ENCODE data around the gene NTRK2. TPM values are rescaled to one million over a fixed set of nuclear protein-coding genes. Genes with fewer than 3 reads are reported as not detected.
"Not testable (repeated sequence)": the region's sequence is repeated elsewhere in the genome, so short reads cannot be mapped to it uniquely, and the experiment has no call there.

Gene NTRK2
- total and polyA plus RNA-seq, 7 donors, result 0.46 to 3.0 (median 2.1) TPM

DNA sequence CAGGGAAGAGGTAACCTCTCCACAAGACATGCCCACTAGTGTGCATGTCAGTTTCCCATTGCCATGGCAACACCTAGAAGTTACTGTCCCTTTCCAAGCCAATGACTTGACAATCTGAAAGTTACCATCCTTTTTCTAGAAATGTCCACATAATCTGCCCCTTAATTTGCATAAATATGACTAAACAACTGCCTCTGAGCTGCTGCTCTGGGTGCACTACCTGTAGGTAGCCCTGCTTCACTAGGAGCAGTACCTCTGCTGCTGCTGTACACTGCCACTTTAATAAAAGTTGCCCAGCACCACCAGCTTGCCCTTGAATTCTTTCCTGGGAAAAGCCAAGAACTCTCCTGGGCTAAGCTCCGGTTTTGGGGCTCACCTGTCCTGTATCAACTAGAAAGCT is 392.4 kb downstream of the NTRK2 start:
- H3K27ac ChIP-seq, result no peak overlapping the region
- no peaks in the 10 kb centered on the region for H3K9me3 ChIP-seq
- intact Hi-C loops (cut with DNase I), result no loop called here
- no peaks in the 10 kb centered on the region for H3K36me3 ChIP-seq
- no peaks in the 10 kb centered on the region for H3K27me3 ChIP-seq
- no peaks in the 10 kb centered on the region for H3K4me1 ChIP-seq
- no peak for DNase-seq
- WGBS, 2 donors, result 79 to 81% methylated on average over 1 of the region's 1 CpG
- TF ChIP-seq EP300 (IDR thresholded peaks at IDR 0.05), result no peak
- TF ChIP-seq, protein P1, sequence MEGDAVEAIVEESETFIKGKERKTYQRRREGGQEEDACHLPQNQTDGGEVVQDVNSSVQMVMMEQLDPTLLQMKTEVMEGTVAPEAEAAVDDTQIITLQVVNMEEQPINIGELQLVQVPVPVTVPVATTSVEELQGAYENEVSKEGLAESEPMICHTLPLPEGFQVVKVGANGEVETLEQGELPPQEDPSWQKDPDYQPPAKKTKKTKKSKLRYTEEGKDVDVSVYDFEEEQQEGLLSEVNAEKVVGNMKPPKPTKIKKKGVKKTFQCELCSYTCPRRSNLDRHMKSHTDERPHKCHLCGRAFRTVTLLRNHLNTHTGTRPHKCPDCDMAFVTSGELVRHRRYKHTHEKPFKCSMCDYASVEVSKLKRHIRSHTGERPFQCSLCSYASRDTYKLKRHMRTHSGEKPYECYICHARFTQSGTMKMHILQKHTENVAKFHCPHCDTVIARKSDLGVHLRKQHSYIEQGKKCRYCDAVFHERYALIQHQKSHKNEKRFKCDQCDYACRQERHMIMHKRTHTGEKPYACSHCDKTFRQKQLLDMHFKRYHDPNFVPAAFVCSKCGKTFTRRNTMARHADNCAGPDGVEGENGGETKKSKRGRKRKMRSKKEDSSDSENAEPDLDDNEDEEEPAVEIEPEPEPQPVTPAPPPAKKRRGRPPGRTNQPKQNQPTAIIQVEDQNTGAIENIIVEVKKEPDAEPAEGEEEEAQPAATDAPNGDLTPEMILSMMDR (IDR thresholded peaks at IDR 0.05), result no peak
- no peak for TF ChIP-seq POLR2A (IDR thresholded peaks at IDR 0.05)
- TF ChIP-seq POLR2AphosphoS5 (IDR thresholded peaks at IDR 0.05), result no peak
- H3K4me3 ChIP-seq, result no peak overlapping the region

DNA sequence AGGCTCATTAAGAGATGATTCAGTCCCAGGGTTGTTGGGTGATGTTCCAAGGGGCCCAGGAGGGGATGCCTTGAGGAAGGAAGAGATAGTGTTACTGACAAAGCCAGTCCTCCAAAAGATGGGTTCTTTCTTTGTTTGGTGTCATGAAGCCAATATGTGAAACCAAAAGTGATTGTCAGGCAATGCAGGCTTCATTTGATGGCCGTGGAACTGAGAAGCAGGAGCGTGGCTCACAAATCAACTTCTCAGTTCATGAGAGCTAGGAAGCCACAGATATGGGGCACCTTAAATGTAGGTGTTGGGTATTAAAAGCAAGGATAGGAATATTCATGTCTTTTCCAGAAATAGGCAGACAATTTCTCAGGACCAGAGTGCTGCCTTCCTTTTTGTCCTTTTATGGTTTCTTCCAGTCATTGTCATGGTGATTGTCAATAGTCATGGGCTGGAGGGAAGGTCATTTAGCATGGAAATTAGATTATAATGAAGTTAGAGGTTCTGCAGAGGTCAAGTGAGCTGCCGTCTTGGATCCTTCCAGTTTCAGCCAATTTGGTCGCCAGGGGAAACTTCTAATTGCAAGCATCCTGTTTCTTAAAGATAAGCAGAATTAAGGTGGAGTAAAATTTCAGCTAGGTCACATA is 393.0 kb downstream of the NTRK2 start:
- 70 to 81% methylated on average over 4 of the region's 4 CpGs for WGBS, 2 donors
- intact Hi-C loops (cut with DNase I), result no loop called here
- H3K4me1 ChIP-seq, result no peaks in the 10 kb centered on the region

DNA sequence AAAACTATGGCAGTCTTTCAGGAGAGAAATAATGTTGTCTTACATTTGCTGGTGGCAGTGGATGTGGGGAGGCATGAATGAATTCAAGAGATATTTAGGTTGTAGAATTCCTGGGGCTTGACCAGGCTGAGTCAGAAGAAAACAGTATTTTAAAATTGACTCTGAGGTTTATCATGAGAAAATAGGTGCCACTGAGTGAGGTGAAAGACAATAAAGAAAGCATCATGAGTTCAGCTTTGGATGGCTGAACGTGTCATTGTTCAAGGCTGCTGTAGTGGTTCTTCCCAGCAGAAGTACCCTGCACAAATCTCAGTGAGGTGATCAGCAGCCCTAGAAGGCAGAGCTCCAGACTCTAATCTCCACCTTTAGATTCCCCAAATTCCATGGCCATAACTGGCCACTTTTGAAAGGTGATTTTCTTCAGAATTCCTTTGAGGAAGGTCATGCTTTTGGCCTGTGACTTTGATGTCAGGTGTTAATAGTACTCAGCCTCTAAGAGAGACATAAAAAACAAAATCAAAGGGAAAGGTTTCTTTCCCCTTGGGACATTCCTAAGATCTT is 395.4 kb downstream of the NTRK2 start:
- Histone ChIP-seq H3K9me3 (no peaks in the 10 kb centered on the region), H3K27me3 (no peaks in the 10 kb centered on the region), H3K36me3 (no peaks in the 10 kb centered on the region), H3K4me1 (no peaks in the 10 kb centered on the region), H3K27ac (no peak overlapping the region), H3K4me3 (no peak overlapping the region)
- intact Hi-C loops (cut with DNase I), result no loop called here
- TF ChIP-seq POLR2AphosphoS5 (IDR thresholded peaks at IDR 0.05) (no peak), EP300 (IDR thresholded peaks at IDR 0.05) (no peak)
- TF ChIP-seq, protein P1 (IDR thresholded peaks at IDR 0.05), result no peak
- DNase-seq, result no peak
- 78 to 89% methylated on average over 1 of the region's 1 CpG for WGBS, 2 donors

More for the DNA sequence above, 393.0 kb downstream of the NTRK2 start:
- Histone ChIP-seq H3K27me3 (no peaks in the 10 kb centered on the region), H3K4me3 (no peak overlapping the region), H3K36me3 (no peaks in the 10 kb centered on the region), H3K27ac (no peak overlapping the region), H3K9me3 (no peaks in the 10 kb centered on the region)
- no peak for DNase-seq
- TF ChIP-seq, protein P1 (IDR thresholded peaks at IDR 0.05), result no peak
- TF ChIP-seq POLR2AphosphoS5 (IDR thresholded peaks at IDR 0.05) (no peak), EP300 (IDR thresholded peaks at IDR 0.05) (no peak), POLR2A (IDR thresholded peaks at IDR 0.05) (no peak)

DNA sequence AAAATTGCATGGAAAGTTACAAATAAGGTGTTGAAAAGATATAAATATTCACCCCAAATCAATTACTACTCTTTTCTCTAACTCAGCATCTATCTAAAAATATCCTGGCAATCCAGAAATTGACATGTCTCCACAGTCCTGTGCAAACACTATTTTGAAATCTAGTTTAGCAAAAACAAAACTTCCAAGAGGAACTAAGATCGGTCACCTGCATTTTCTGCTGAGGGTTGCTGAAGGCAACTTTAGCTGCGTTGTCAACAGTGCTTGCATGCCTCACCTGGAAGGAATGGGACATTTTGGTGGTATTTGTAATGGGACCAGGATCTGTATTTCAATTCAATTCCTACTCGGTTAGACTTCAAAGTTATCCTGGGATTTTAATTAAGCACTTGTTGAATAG is 398.3 kb downstream of the NTRK2 start:
- no peaks in the 10 kb centered on the region for H3K9me3 ChIP-seq
- H3K4me3 ChIP-seq, result no peak overlapping the region
- no peaks in the 10 kb centered on the region for H3K36me3 ChIP-seq
- intact Hi-C loops (cut with DNase I), result no loop called here
- no peak for DNase-seq
- WGBS, 2 donors, result 86 to 91% methylated on average over 3 of the region's 3 CpGs
- TF ChIP-seq, protein P1 (IDR thresholded peaks at IDR 0.05), result no peak
- no peak for TF ChIP-seq POLR2AphosphoS5 (IDR thresholded peaks at IDR 0.05)
- no peak for TF ChIP-seq EP300 (IDR thresholded peaks at IDR 0.05)
- no peak for TF ChIP-seq POLR2A (IDR thresholded peaks at IDR 0.05)
- no peaks in the 10 kb centered on the region for H3K27me3 ChIP-seq
- H3K4me1 ChIP-seq, result no peaks in the 10 kb centered on the region
- H3K27ac ChIP-seq, result no peak overlapping the region

DNA sequence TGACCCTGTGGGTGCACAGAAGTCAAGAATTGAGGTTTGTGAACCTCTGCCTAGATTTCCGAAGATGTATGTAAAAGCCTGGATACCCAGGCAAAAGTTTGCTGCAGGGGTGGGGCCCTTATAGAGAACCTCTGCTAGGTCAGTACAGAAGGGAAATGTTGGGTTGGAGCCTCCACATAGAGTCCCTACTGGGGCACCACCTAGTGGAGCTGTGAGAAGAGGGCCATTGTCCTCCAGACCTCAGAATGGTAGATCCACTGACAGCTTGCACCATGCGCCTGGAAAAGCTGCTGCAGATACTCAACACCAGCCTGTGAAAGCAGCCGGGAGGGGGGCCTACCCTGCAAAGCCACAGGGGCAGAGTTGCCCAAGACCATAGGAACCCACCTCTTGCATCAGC is 399.9 kb downstream of the NTRK2 start:
- DNase-seq; intact Hi-C loops (cut with DNase I): not testable (repeated sequence)

More for the DNA sequence above, 399.9 kb downstream of the NTRK2 start:
- not testable (repeated sequence) for H3K4me3 ChIP-seq, H3K4me1 ChIP-seq, H3K9me3 ChIP-seq, H3K27me3 ChIP-seq, H3K36me3 ChIP-seq, H3K27ac ChIP-seq
- 93 to 94% methylated on average over 3 of the region's 3 CpGs for WGBS, 2 donors
